ENCODE data around the gene GSG1. TPM values are rescaled to one million over a fixed set of nuclear protein-coding genes. Genes with fewer than 3 reads are reported as not detected.
"Not testable (repeated sequence)": the region's sequence is repeated elsewhere in the genome, so short reads cannot be mapped to it uniquely, and the experiment has no call there.

Gene GSG1
- total RNA-seq, 1 donor from 2014 or later: not detected

DNA sequence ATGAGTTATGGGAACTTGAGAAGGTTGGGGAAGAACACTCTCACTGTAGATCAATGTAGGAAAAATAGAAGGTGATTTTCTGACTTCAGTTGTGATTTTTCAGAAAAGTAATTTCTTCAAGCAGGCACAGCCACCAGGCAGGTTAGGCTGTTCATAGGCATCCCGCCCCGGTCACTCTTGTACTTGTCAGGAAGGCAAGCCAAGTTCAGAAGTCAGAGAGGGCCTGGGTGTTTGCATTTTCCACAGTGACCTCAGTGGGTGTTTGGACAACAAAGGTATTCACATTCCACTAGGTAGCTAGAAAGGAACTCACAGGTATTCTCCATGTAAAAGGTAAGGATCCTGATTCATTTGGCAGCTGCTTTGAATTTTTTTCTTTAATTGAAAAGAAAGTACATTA is 62.2 kb downstream of the GSG1 start:
- intact Hi-C loops (cut with micrococcal nuclease): no loop called here
- DNase-seq (no peak), ATAC-seq (no peak)

DNA sequence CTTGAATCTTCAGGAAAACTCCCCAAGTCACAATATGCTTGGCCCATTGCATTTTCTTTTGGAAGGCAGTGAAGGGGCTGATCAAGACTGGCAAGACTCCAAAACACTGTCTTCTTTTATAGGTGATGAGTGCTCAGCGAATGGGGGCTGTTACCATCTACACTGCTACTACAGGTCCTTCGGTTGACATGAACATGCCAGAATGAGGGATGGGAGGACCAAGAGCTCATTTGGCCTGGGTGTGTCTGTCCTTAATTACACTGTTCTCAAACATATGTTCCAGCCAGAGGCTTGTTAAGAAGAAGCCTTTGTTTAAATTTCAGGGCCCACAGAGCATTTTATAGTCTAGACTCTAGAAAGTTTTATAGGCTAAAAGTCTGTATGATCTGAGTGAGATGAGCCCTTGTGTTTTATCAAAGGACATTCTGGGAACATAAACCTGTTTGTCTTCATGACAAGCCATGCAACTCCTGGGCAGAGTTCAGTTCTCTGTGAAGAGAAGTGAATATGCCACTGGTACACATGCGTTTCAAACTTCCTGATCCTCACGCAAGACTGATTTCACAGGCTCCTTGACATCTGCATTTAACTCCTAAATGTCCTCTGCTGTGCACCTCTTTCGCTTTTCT is 64.0 kb downstream of the GSG1 start:
- ATAC-seq: no peak
- no peak for DNase-seq
- intact Hi-C loops (cut with micrococcal nuclease): no loop called here

DNA sequence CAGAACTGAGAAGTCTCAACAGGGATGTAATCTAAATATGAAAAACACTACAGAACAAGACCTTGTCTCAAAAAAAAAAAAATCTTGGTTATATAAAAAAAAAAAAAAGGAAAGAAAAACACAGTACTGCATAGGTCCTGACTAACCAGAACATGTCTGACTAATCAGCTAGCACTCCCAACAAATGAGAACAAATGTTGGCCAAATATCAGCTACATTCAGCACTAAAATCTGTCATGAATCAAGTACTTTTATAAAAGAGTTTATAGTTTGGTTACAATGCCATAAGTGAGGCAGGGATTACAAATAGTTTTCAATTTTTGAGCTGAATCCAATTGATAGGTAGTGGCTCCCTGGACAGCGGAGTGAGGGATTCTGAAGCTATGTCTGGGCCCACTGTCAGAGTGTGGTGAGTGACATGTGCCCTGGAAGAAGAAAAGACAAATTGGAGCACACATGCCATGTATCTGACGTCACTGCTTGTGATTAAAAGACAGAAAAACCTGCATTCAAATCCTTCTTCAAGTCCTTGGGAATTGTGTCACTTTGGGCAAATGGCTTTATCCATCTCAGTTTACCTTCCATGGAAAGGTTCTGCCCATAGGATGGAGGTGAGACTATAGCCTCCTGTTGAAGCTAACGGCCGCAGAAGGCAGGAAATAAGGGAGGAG is 64.8 kb downstream of the GSG1 start:
- ATAC-seq: no peak
- intact Hi-C loops (cut with micrococcal nuclease): no loop called here
- no peak for DNase-seq

DNA sequence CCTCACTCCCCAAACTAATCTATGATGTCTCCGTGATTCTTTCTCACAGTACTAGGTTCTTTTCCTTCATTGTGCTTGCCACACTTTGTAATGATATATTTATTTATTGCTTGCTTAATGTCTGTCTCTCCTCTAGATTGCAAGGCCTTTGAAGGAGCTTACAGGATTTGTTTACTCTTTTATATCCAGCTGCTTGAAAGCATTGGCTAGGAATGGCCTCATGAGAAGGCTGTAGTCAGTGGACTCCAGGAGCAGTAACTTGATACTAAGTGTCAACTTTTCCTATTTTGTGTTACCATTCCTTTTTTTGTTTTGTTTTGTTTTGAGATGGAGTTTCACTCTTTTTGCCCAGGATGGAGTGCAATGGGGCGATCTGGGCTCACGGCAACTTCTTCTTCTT is 66.6 kb downstream of the GSG1 start:
- intact Hi-C loops (cut with micrococcal nuclease): no loop called here
- ATAC-seq: no peak
- DNase-seq: no peak

DNA sequence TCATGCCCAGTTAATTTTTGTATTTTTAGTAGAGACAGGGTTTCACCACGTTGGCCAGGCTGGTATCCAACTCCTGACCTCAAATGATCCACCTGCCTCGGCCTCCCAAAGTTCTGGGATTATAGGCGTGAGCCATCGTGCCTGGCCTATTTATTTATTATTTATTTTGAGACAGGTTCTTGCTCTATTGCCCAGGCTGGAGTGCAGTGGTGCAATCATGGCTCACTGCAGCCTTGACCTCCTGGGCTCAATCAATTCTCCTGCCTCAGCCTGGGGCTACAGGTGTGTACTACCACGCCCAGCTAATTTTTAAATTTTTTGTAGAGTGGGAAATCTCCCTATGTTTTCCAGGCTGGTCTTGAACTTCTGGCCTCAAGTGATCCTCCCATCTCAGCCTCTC is 68.1 kb downstream of the GSG1 start:
- ATAC-seq; DNase-seq; intact Hi-C loops (cut with micrococcal nuclease): not testable (repeated sequence)

Other genes starting within 250 kb of the GSG1 start
- 1.9 TPM for gene GPRC5A, start 212.1 kb downstream of the GSG1 start, total RNA-seq
- gene GPRC5D, start 151.5 kb downstream of the GSG1 start, total RNA-seq: not detected
- 68.3 TPM for gene HEBP1, start 103.4 kb downstream of the GSG1 start, total RNA-seq
- 1.8 TPM for gene FAM234B, start 59.3 kb downstream of the GSG1 start, total RNA-seq
- 76.8 TPM for gene EMP1, start 93.1 kb upstream of the GSG1 start, total RNA-seq

Measured in left ventricle myocardium superior (tissue), 1 donor.